DND-41 (cell line): ENCODE data around the gene ZFYVE28.

Source experiments
- ATAC-seq: fragments of 200-7000 bp; cut with Tn5 transposase; 3 replicates; pipeline ENCODE4 v1.9.1; 2021; ENCODE audit warnings: low read depth; ENCODE audit not compliant: insufficient read depth
- DNase-seq: peaks from one replicate; pipeline ENCODE4 v3.0.0-alpha.2; 2020
- H2AFZ ChIP-seq: 2 replicates; pipeline ENCODE4 v1.6.0; 2012; ENCODE audit warnings: low read depth, low read length
- H3K27ac ChIP-seq: 2 replicates; pipeline ENCODE4 v1.5.1; 2012; ENCODE audit warnings: low read length, inconsistent platforms
- H3K27me3 ChIP-seq: fragments of 200-600 bp; sonication (generic); 2 replicates; pipeline ENCODE4 v1.6.0; 2012; ENCODE audit warnings: low read length, mild to moderate bottlenecking, inconsistent platforms; ENCODE audit not compliant: insufficient read depth, poor library complexity
- H3K36me3 ChIP-seq: 2 replicates; pipeline ENCODE4 v1.5.1; 2012; ENCODE audit warnings: low read length, inconsistent platforms; ENCODE audit not compliant: insufficient read depth
- H3K4me1 ChIP-seq: 2 replicates; pipeline ENCODE4 v1.5.1; 2012; ENCODE audit warnings: mild to moderate bottlenecking, low read length; ENCODE audit not compliant: insufficient read depth
- H3K4me2 ChIP-seq: 2 replicates; pipeline ENCODE4 v1.6.0; 2012; ENCODE audit warnings: mild to moderate bottlenecking, moderate library complexity, low read length, inconsistent platforms; ENCODE audit not compliant: insufficient read depth
- H3K4me3 ChIP-seq, 2 experiments: fragments of 200-600 bp in 1 of 2; shearing (Covaris generic) in 1 of 2; 2 replicates each; pipeline ENCODE4 v1.5.1; 2012 to 2016; ENCODE audit warnings: inconsistent platforms in 2 of 2, low read length in 2 of 2, mild to moderate bottlenecking in 2 of 2, low read depth in 1 of 2, moderate library complexity in 1 of 2
- H3K79me2 ChIP-seq: 2 replicates; pipeline ENCODE4 v1.6.0; 2012; ENCODE audit warnings: low read length, inconsistent platforms; ENCODE audit not compliant: insufficient read depth
- H3K9ac ChIP-seq: 2 replicates; pipeline ENCODE4 v1.6.0; 2012; ENCODE audit warnings: low read depth, mild to moderate bottlenecking, inconsistent platforms, low read length, moderate library complexity
- H3K9me3 ChIP-seq: 2 replicates; pipeline ENCODE4 v1.5.1; 2012; ENCODE audit warnings: low read length, moderate library complexity, mild to moderate bottlenecking, inconsistent platforms; ENCODE audit not compliant: insufficient read depth, severe bottlenecking
- H4K20me1 ChIP-seq: 2 replicates; pipeline ENCODE4 v1.6.0; 2012; ENCODE audit warnings: low read length; ENCODE audit not compliant: insufficient read depth
- EZH2 ChIP-seq: IDR thresholded peaks from 3 replicates; pipeline ENCODE4 v1.6.1; 2012; ENCODE audit warnings: borderline replicate concordance, low read depth, mild to moderate bottlenecking, moderate library complexity, low read length, inconsistent platforms; ENCODE audit not compliant: severe bottlenecking
- TF ChIP-seq, protein P1 (sequence below): IDR thresholded peaks from 2 replicates; pipeline ENCODE4 v1.5.1; 2012; ENCODE audit warnings: borderline replicate concordance, low read length, moderate library complexity, mild to moderate bottlenecking; ENCODE audit not compliant: poor library complexity, severe bottlenecking; ENCODE audit errors: extremely low read depth

Gene ZFYVE28

DNA sequence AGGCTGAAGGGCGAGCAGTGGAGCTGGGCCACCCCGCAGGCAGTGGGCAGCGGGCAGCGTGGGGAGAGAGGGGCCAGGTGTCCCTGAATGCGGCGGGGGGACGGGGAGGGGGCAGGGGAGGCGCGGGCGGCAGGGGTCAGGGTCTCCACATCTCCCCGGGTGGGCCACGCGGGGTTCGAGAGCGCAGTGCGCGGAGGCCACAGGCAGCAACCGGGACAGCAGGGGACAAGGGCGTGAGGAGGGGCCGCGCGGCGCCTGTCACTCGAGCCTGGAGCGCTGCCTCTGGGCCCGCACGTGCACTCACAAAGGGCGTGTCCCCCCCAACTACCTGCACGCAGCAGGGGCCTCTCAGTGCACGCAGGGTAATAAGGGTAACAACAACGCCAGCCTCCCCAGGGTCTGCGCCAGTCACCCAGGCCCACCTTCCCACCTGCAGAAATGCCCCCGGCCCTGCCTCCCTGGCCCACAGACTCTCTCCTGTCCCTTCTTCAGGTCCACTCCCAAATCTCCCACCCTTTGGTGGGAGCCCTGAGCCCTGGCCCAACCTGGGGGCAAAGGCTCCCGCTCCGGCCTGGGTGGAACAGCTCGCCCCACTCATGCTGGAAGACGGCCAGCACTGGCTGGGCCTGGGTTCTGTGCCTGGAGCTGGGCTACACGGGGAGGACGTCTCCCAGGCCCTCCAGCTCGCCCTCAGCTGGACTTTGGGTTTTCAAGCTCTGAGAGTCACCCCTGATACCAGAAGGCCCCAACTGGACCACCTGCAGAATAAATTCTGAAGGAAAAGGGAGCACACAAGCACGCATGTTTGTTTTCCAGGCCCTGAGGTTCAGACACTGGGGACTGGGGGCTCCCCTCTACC is 53.2 kb downstream of the ZFYVE28 start:
- H3K9me3 ChIP-seq: peaks cover 8% of the 10 kb centered on the region
- no peaks in the 10 kb centered on the region for H3K79me2 ChIP-seq
- no peak overlapping the region for H3K4me3 ChIP-seq
- H3K9ac ChIP-seq: no peak overlapping the region
- TF ChIP-seq, protein P1, sequence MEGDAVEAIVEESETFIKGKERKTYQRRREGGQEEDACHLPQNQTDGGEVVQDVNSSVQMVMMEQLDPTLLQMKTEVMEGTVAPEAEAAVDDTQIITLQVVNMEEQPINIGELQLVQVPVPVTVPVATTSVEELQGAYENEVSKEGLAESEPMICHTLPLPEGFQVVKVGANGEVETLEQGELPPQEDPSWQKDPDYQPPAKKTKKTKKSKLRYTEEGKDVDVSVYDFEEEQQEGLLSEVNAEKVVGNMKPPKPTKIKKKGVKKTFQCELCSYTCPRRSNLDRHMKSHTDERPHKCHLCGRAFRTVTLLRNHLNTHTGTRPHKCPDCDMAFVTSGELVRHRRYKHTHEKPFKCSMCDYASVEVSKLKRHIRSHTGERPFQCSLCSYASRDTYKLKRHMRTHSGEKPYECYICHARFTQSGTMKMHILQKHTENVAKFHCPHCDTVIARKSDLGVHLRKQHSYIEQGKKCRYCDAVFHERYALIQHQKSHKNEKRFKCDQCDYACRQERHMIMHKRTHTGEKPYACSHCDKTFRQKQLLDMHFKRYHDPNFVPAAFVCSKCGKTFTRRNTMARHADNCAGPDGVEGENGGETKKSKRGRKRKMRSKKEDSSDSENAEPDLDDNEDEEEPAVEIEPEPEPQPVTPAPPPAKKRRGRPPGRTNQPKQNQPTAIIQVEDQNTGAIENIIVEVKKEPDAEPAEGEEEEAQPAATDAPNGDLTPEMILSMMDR: no peak
- TF ChIP-seq EZH2: no peak
- no peaks in the 10 kb centered on the region for H3K4me1 ChIP-seq
- H3K27me3 ChIP-seq: no peaks in the 10 kb centered on the region
- H3K27ac ChIP-seq: no peak overlapping the region
- H3K4me2 ChIP-seq: no peak overlapping the region
- H2AFZ ChIP-seq: no peak overlapping the region
- H3K36me3 ChIP-seq: no peaks in the 10 kb centered on the region
- ATAC-seq (no peak), DNase-seq (no peak)
- H4K20me1 ChIP-seq: peaks cover 6% of the 10 kb centered on the region

DNA sequence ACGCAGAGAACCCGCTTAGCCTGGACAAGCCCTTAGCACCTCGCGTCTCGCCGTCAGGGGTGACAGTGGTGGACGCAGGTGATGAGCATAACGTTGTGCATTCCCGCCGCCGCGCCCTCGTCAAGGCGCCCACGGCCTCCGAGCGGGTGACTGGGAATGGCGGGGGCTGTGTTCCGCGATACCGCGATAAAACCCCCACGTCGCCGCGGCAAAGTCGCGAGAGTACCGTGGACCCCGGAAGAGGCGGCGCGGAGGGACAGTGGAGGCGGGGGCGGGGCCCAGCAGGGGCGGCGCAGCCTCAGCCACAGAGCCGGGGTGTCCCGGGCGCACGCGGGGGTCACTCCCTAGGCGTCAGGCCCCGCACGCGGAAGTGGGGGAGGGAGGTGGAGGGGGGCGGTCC is 53.8 kb downstream of the ZFYVE28 start:
- Histone ChIP-seq H3K4me3 (no peak overlapping the region), H4K20me1 (peaks cover 6% of the 10 kb centered on the region), H3K27ac (no peak overlapping the region)

DNA sequence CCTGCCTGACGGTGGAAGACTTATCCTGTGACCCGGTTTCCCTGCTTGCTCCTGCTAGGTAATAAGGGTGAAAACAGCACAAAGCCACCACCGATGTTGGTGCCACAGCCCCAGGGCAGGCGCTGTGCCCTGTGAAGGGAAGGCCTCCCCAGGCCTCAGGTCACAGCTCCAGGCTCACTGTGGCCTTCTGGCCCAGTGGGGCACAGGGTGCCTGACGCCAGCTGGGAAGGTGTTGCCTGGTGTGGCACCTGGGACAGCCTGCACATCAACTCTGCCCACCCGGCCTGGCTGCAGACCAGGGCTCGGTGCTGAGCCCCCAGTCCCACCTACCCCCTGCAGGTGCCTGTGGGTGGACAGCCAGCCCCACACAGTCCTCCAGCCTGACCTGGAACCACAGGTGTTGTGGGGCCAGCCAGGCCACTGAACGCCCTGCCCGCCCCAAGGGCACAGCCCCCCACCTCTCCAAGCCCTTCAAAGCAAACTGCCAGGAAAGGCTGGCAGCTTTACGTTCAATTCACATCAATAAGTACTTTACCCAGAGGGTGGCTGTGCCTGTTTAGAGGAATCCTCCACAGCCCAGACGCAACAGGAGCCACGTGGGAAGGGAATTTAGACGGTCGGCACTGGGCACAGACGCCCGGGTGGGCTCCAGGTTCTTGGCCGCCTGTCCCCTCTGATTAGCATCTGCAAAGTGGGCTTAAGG is 54.3 kb downstream of the ZFYVE28 start:
- H3K4me3 ChIP-seq: no peak overlapping the region
- H3K9ac ChIP-seq: no peak overlapping the region
- H3K27ac ChIP-seq: no peak overlapping the region
- DNase-seq: no peak
- no peak for TF ChIP-seq EZH2
- TF ChIP-seq, protein P1: no peak
- ATAC-seq: no peak
- H2AFZ ChIP-seq: no peak overlapping the region
- no peaks in the 10 kb centered on the region for H3K4me1 ChIP-seq
- no peaks in the 10 kb centered on the region for H3K36me3 ChIP-seq
- H3K79me2 ChIP-seq: no peaks in the 10 kb centered on the region
- no peaks in the 10 kb centered on the region for H3K27me3 ChIP-seq
- H3K9me3 ChIP-seq: peaks cover 7% of the 10 kb centered on the region
- peaks cover 6% of the 10 kb centered on the region for H4K20me1 ChIP-seq
- H3K4me2 ChIP-seq: no peak overlapping the region

More for the DNA sequence above, 53.8 kb downstream of the ZFYVE28 start:
- no peaks in the 10 kb centered on the region for H3K79me2 ChIP-seq
- H3K4me2 ChIP-seq: no peak overlapping the region
- H3K9ac ChIP-seq: no peak overlapping the region
- no peak for DNase-seq
- H3K27me3 ChIP-seq: no peaks in the 10 kb centered on the region
- H3K4me1 ChIP-seq: no peaks in the 10 kb centered on the region
- peaks cover 8% of the 10 kb centered on the region for H3K9me3 ChIP-seq
- no peak overlapping the region for H2AFZ ChIP-seq
- no peak for ATAC-seq
- TF ChIP-seq, protein P1: no peak
- no peak for TF ChIP-seq EZH2
- no peaks in the 10 kb centered on the region for H3K36me3 ChIP-seq
